ENCODE data around the gene DDX1. TPM values are rescaled to one million over a fixed set of nuclear protein-coding genes. Genes with fewer than 3 reads are reported as not detected.

The DDX1 gene
- total and polyA plus RNA-seq, 2 experiments from 2014 or later = 99.9 to 102 TPM

DNA sequence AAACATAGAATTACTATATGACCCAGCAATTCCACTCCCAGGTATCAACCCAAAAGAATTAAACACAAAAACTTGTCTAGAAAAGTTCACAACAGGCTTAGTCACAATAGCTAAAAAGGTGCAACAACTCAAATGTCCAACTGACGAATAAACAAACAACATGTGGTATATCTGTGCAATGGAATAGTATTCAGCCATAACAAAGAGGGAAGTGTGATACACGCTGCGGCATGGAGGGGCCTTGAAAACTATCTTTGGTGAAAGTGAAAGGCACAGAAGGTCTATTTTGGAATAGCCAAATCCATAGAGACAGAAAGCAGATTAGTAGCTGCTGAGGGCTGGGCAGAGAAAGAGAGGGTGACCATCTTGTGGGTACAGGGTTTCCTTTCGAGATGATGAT is 72.1 kb downstream of the DDX1 start (continued):
- TF ChIP-seq, protein P1, sequence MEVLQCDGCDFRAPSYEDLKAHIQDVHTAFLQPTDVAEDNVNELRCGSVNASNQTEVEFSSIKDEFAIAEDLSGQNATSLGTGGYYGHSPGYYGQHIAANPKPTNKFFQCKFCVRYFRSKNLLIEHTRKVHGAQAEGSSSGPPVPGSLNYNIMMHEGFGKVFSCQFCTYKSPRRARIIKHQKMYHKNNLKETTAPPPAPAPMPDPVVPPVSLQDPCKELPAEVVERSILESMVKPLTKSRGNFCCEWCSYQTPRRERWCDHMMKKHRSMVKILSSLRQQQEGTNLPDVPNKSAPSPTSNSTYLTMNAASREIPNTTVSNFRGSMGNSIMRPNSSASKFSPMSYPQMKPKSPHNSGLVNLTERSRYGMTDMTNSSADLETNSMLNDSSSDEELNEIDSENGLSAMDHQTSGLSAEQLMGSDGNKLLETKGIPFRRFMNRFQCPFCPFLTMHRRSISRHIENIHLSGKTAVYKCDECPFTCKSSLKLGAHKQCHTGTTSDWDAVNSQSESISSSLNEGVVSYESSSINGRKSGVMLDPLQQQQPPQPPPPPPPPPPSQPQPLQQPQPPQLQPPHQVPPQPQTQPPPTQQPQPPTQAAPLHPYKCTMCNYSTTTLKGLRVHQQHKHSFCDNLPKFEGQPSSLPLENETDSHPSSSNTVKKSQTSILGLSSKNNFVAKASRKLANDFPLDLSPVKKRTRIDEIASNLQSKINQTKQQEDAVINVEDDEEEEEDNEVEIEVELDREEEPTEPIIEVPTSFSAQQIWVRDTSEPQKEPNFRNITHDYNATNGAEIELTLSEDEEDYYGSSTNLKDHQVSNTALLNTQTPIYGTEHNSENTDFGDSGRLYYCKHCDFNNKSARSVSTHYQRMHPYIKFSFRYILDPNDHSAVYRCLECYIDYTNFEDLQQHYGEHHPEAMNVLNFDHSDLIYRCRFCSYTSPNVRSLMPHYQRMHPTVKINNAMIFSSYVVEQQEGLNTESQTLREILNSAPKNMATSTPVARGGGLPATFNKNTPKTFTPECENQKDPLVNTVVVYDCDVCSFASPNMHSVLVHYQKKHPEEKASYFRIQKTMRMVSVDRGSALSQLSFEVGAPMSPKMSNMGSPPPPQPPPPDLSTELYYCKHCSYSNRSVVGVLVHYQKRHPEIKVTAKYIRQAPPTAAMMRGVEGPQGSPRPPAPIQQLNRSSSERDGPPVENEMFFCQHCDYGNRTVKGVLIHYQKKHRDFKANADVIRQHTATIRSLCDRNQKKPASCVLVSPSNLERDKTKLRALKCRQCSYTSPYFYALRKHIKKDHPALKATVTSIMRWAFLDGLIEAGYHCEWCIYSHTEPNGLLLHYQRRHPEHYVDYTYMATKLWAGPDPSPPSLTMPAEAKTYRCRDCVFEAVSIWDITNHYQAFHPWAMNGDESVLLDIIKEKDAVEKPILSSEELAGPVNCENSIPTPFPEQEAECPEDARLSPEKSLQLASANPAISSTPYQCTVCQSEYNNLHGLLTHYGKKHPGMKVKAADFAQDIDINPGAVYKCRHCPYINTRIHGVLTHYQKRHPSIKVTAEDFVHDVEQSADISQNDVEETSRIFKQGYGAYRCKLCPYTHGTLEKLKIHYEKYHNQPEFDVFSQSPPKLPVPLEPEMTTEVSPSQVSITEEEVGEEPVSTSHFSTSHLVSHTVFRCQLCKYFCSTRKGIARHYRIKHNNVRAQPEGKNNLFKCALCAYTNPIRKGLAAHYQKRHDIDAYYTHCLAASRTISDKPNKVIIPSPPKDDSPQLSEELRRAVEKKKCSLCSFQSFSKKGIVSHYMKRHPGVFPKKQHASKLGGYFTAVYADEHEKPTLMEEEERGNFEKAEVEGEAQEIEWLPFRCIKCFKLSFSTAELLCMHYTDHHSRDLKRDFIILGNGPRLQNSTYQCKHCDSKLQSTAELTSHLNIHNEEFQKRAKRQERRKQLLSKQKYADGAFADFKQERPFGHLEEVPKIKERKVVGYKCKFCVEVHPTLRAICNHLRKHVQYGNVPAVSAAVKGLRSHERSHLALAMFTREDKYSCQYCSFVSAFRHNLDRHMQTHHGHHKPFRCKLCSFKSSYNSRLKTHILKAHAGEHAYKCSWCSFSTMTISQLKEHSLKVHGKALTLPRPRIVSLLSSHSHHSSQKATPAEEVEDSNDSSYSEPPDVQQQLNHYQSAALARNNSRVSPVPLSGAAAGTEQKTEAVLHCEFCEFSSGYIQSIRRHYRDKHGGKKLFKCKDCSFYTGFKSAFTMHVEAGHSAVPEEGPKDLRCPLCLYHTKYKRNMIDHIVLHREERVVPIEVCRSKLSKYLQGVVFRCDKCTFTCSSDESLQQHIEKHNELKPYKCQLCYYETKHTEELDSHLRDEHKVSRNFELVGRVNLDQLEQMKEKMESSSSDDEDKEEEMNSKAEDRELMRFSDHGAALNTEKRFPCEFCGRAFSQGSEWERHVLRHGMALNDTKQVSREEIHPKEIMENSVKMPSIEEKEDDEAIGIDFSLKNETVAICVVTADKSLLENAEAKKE (CRISPR knock-in tag; IDR thresholded peaks at IDR 0.05) = no peak
- TF ChIP-seq ZNF114 (CRISPR knock-in tag; IDR thresholded peaks at IDR 0.05) = no peak
- TF ChIP-seq STAT1 (IDR thresholded peaks at IDR 0.05; ENCODE audit: unreplicated experiment) = no peak
- TF ChIP-seq, protein P2, sequence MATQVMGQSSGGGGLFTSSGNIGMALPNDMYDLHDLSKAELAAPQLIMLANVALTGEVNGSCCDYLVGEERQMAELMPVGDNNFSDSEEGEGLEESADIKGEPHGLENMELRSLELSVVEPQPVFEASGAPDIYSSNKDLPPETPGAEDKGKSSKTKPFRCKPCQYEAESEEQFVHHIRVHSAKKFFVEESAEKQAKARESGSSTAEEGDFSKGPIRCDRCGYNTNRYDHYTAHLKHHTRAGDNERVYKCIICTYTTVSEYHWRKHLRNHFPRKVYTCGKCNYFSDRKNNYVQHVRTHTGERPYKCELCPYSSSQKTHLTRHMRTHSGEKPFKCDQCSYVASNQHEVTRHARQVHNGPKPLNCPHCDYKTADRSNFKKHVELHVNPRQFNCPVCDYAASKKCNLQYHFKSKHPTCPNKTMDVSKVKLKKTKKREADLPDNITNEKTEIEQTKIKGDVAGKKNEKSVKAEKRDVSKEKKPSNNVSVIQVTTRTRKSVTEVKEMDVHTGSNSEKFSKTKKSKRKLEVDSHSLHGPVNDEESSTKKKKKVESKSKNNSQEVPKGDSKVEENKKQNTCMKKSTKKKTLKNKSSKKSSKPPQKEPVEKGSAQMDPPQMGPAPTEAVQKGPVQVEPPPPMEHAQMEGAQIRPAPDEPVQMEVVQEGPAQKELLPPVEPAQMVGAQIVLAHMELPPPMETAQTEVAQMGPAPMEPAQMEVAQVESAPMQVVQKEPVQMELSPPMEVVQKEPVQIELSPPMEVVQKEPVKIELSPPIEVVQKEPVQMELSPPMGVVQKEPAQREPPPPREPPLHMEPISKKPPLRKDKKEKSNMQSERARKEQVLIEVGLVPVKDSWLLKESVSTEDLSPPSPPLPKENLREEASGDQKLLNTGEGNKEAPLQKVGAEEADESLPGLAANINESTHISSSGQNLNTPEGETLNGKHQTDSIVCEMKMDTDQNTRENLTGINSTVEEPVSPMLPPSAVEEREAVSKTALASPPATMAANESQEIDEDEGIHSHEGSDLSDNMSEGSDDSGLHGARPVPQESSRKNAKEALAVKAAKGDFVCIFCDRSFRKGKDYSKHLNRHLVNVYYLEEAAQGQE (IDR thresholded peaks at IDR 0.05; ENCODE audit: unreplicated experiment) = no peak
- TF ChIP-seq, protein P3, sequence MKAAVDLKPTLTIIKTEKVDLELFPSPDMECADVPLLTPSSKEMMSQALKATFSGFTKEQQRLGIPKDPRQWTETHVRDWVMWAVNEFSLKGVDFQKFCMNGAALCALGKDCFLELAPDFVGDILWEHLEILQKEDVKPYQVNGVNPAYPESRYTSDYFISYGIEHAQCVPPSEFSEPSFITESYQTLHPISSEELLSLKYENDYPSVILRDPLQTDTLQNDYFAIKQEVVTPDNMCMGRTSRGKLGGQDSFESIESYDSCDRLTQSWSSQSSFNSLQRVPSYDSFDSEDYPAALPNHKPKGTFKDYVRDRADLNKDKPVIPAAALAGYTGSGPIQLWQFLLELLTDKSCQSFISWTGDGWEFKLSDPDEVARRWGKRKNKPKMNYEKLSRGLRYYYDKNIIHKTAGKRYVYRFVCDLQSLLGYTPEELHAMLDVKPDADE (IDR thresholded peaks at IDR 0.05) = no peak
- no peak for TF ChIP-seq POLR2AphosphoS5 (IDR thresholded peaks at IDR 0.05; ENCODE audit: low read depth)

Data from GM23338 (cell line).